GM13977 (cell line): Measurements from ENCODE around the gene CDK18.

Source experiments
- DNase-seq: peaks from one replicate; pipeline ENCODE4 v3.0.0; 2012; ENCODE audit warnings: low spot score
- in situ Hi-C: fragments of 300-500 bp; cut with MboI; formaldehyde crosslinking; loops from one replicate; pipeline ENCODE4 v1.12.0; 2022; ENCODE audit warnings: low sequenced_read_pairs, low pct_unique_long_range_greater_than_20kb, mixed read lengths, inconsistent platforms; ENCODE audit not compliant: unreplicated experiment
- TF ChIP-seq, protein P1 (sequence below): IDR thresholded peaks from 2 replicates; pipeline ENCODE4 v1.5.1; 2012; ENCODE audit warnings: mild to moderate bottlenecking, control low read depth; ENCODE audit not compliant: insufficient read depth; ENCODE audit errors: extremely low read depth, missing control alignments

CDK18 gene

DNA sequence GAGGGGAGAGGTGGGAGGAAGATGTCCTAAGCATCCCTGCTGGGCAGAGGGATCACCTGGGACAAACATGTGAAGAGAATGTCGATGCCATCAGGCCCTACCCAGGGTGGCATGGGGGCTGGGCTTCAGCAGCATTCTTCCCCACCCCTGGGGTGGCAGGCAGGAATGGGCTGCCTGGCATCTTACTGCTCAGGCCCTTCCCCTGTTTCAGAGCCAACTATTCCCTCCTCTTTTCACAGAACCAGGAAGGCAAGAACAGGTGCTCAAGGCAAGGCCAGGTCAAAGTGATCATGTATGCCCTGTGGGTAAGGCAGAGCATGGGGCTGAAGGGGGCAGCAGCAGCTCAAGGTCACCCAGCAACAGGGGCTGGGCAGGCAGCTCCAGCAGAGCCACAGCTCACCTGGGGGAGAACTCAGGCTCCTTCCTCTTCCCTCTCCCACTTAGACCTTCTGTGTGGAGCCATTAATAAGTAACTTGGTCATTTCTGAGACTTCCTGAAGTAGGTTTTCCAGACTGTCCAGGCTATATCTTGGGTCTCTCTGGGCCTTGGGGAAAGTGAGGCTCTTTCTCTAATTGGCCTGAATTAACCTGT is 70.9 kb downstream of the CDK18 start:
- TF ChIP-seq, protein P1, sequence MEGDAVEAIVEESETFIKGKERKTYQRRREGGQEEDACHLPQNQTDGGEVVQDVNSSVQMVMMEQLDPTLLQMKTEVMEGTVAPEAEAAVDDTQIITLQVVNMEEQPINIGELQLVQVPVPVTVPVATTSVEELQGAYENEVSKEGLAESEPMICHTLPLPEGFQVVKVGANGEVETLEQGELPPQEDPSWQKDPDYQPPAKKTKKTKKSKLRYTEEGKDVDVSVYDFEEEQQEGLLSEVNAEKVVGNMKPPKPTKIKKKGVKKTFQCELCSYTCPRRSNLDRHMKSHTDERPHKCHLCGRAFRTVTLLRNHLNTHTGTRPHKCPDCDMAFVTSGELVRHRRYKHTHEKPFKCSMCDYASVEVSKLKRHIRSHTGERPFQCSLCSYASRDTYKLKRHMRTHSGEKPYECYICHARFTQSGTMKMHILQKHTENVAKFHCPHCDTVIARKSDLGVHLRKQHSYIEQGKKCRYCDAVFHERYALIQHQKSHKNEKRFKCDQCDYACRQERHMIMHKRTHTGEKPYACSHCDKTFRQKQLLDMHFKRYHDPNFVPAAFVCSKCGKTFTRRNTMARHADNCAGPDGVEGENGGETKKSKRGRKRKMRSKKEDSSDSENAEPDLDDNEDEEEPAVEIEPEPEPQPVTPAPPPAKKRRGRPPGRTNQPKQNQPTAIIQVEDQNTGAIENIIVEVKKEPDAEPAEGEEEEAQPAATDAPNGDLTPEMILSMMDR: no peak
- DNase-seq: no peak
- in situ Hi-C loops: no loop called here

DNA sequence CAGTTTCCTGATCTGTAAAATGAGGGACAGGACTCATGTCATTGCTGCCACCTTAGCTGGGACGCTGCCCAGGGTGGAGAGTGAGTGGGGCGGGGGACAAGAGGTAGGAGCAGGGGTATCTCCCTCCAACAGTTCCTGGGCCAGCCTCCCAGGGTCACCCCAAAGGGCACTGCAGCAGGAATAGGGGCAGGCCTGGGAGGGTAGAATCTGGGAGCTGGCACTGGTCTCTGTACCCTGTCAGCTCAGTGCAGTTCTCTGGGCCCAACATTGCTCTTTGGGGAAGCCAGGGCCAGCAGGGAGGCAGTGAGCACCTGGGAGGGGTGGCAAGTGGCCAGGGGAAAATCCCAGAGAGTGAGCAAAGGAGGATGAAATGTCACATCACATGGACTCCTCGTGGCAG is 71.5 kb downstream of the CDK18 start:
- DNase-seq: no peak
- in situ Hi-C loops: no loop called here

DNA sequence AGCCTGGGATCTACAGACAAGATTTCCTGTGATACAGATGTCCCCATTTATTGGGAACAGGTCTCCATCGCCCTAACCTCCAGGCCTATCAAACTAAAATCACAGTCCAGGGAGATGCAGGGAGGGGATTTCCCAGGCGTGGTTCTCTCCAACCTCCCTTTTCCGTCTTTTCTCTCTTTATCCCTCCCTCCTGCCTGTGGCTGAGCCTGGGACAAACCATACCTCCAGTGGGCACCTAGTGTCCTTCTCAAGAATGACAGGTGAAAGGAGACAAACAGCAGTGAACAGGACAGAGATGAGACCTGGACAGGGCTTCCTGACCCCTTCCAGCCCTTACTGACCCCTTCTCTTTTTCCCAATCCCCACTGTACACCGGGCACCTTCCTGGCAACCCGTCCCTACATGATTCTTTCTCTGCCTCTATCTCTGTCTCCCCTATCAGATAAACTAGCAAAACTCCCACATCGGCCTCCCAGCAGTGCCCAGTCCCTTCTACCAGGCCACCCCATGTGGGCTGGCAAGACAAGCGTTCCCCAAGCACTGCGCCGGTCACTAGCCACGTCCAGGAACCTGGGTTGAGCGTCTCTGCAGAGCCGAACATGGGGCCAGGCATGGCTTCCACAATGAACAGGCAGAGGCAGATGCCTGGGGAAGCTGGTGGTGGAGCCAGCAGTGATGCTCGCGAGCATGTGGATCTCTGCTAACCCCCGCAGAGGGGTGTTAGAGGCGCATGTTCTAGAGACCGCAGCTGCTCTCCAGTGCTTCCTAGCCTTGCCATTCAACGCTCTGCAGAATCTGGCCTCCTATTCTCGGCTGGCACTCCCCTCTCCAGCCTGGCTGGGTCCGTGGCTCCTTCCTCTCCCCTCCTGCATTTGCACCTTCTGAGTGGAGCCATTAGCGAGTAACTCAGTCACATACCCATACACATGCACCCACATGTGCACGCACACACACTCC is 72.6 kb downstream of the CDK18 start:
- TF ChIP-seq, protein P1: no peak
- DNase-seq: no peak
- in situ Hi-C loops: no loop called here

More for the DNA sequence above, 71.5 kb downstream of the CDK18 start:
- TF ChIP-seq, protein P1: no peak

DNA sequence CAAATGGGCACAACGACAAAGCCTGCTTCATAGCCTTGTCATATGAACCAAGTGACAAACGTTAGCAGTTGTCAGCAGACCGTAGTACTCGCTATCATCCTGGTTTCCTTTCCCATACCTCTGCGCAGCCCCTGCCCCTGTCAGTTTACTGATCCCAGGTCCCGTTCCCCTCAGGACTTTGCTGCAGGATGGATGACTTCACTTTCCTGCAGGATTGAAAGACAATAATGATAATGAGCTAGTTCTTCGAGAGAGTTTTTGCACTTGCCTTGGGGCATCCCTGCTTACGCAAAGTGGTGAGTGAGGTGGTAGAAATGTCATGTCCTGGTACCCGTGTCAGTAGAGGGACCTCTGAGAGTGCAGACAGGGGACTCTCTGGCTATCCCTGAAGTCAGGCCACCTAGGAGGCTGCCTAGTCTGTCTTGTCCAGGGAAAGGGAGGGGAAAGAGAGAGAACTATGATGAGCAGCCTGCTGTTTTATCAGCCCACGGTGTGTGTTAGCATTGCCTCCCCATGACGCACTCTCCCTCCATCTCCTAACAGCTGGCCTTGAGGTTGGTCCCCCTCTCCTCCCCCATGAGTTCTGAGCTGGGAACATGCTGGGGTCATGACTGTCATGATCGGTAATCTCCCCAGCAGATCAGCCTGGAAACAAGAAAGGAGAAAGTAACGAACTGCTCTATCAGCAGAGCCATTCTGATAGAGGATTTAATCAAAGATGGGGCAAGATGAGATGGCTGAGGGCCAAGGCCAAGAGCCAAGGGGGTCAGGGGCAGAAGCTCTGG is 73.6 kb downstream of the CDK18 start:
- TF ChIP-seq, protein P1: no peak
- in situ Hi-C loops: no loop called here

DNA sequence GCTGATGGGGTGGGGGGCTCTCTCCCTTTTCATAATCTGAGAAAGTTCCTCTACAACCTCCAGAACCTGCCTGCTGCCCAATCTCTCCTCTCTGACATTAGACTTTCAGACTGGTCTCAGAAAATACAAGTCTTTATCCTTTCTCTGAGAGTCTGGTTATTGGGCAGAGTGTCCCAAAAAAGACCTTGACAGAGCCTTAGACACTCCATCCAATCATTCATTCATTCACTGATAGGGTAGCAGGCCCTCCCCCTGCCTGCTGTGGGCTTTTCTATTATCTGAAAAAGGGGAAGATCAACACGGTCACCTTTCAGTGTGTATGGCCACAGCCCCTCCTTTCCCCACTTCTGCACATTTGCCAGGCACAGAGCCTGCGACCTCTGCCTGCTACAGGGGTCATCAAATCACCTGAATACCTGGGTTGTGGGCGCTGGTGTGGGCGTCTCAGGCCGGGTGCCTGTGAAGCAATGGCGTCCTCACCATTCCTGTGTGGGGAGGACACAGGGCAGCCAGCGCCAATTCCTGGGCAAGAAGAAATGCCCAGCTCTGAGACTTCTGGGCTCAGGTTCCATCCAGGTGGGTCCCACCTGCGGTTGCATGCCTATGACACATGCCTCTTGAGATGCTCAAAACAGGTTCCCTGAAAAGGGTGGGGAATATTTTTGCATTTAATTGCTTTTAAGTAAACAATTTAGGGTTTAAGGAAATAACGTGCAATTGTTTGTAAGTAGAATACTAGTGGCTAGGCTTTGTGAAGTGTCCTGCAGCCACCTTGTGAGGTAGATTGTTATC is 74.5 kb downstream of the CDK18 start:
- in situ Hi-C loops: no loop called here
- DNase-seq: no peak
- TF ChIP-seq, protein P1: no peak

More for the DNA sequence above, 73.6 kb downstream of the CDK18 start:
- no peak for DNase-seq
